Panc1 (cell line): ENCODE measurements around the gene BCR. TPM values are rescaled to one million over a fixed set of nuclear protein-coding genes. Genes with fewer than 3 reads are reported as not detected.

Source experiments
- ATAC-seq: fragments of 200-7000 bp; cut with Tn5 transposase; 2 replicates; pipeline ENCODE4 v1.9.1; 2020; ENCODE audit warnings: mild to moderate bottlenecking, moderate library complexity
- BruUV-seq: library from RNA; stranded (reverse); fragments of 400-500 nt; replicated peaks from 2 replicates; lab custom pipeline; 2021; lab: Mats Ljungman, UMichigan
- CTCF ChIA-PET: fragments of 300-600 bp; sonication (Branson Sonifier 250); formaldehyde crosslinking; loops from one replicate; lab custom pipeline; 2022; ENCODE audit warnings: antibody characterized with exemption; lab: Charles Lee
- POLR2A ChIA-PET: fragments of 300-600 bp; sonication (Branson Sonifier 250); formaldehyde crosslinking; loops from one replicate; lab custom pipeline; 2022; ENCODE audit warnings: antibody characterized with exemption; lab: Charles Lee
- DNase-seq: peaks from one replicate; pipeline ENCODE4 v3.0.0-alpha.2; 2010; ENCODE audit warnings: low read depth, low spot score
- H3K27ac ChIP-seq: 2 replicates; pipeline ENCODE4 v1.5.1; 2011; ENCODE audit warnings: mild to moderate bottlenecking, low read length, inconsistent platforms
- H3K27me3 ChIP-seq: fragments of 200-500 bp; sonication (Bioruptor generic); 2 replicates; pipeline ENCODE4 v1.6.0; 2014; ENCODE audit warnings: low read length, inconsistent platforms; ENCODE audit not compliant: control insufficient read depth, insufficient read depth
- H3K36me3 ChIP-seq: fragments of 200-500 bp; sonication (Bioruptor generic); 2 replicates; pipeline ENCODE4 v1.5.1; 2014; ENCODE audit warnings: inconsistent platforms, mild to moderate bottlenecking, low read length, moderate library complexity; ENCODE audit not compliant: control insufficient read depth, insufficient read depth
- H3K4me1 ChIP-seq: 2 replicates; pipeline ENCODE4 v1.5.1; 2011; ENCODE audit warnings: inconsistent platforms, mild to moderate bottlenecking, low read length, moderate library complexity; ENCODE audit not compliant: control insufficient read depth, insufficient read depth
- H3K4me3 ChIP-seq, 2 experiments: 2 replicates each; pipeline ENCODE4 v1.5.1; 2011 to 2012; ENCODE audit warnings: low read depth in 2 of 2, low read length in 2 of 2, mild to moderate bottlenecking in 2 of 2, inconsistent platforms in 1 of 2, moderate library complexity in 1 of 2
- H3K9me3 ChIP-seq: fragments of 200-500 bp; sonication (Bioruptor generic); 2 replicates; pipeline ENCODE4 v1.5.1; 2014; ENCODE audit warnings: low read depth, mild to moderate bottlenecking, inconsistent platforms, low read length, moderate library complexity; ENCODE audit not compliant: control insufficient read depth, insufficient read depth
- CTCF ChIP-seq: fragments of 450-650 bp; IDR thresholded peaks from 2 replicates; pipeline ENCODE4 v1.5.1; 2017; ENCODE audit warnings: mild to moderate bottlenecking
- POLR2AphosphoS5 ChIP-seq: IDR thresholded peaks from 2 replicates; pipeline ENCODE4 v1.6.1; 2012; ENCODE audit warnings: mild to moderate bottlenecking, low read depth, low read length, moderate library complexity
- REST ChIP-seq, 2 experiments: IDR thresholded peaks; 2 replicates each; pipeline ENCODE4 v1.6.1; 2011 to 2012; ENCODE audit warnings: low read depth in 2 of 2, control low read depth in 1 of 2, low read length in 1 of 2, mild to moderate bottlenecking in 1 of 2, moderate library complexity in 1 of 2; ENCODE audit not compliant: insufficient read depth in 1 of 2
- SIN3A ChIP-seq: IDR thresholded peaks from 2 replicates; pipeline ENCODE4 v1.6.1; 2012; ENCODE audit warnings: low read depth, mild to moderate bottlenecking, low read length, moderate library complexity, borderline replicate concordance; ENCODE audit not compliant: insufficient read depth
- TCF7L2 ChIP-seq: IDR thresholded peaks from 2 replicates; pipeline ENCODE4 v1.6.1; 2011; ENCODE audit warnings: mild to moderate bottlenecking, low read depth, low read length, inconsistent platforms
- in situ Hi-C: cut with HindIII; loops from 2 replicates; pipeline ENCODE4 v1.10.0; 2016; ENCODE audit warnings: low sequenced_read_pairs, low pct_unique_long_range_greater_than_20kb
- intact Hi-C: fragments of 100-400 bp; cut with micrococcal nuclease; formaldehyde crosslinking; loops from one replicate; pipeline ENCODE4 v1.10.0; 2022; ENCODE audit not compliant: unreplicated experiment
- total RNA-seq: library from RNA; stranded (reverse); gene quantifications from one replicate; pipeline ENCODE4 v1.2.1, GENCODE V29; 2021; ENCODE audit not compliant: unreplicated experiment

Gene BCR
- total RNA-seq, 1 experiment from 2014 or later = 32.1 TPM

GRCh38 chr22:23244690-23245044 lies 64.4 kb downstream of the BCR start:
- TF ChIP-seq SIN3A = no peak
- no peaks in the 10 kb centered on the region for H3K27me3 ChIP-seq
- CTCF ChIA-PET = no interaction called here
- H3K9me3 ChIP-seq = no peaks in the 10 kb centered on the region
- intact Hi-C loops (loop anchor here (10.0 kb wide), 1 partner anchor 60 kb away; the partner anchor contains the start of gene BCR), in situ Hi-C loops (no loop called here)
- H3K4me3 ChIP-seq = no peak overlapping the region
- no peaks in the 10 kb centered on the region for H3K36me3 ChIP-seq
- no peak for ATAC-seq
- no TSS peak for BruUV-seq
- H3K4me1 ChIP-seq = no peaks in the 10 kb centered on the region; the same call in 1 of the 2 replicates
- POLR2A ChIA-PET = no interaction called here
- H3K27ac ChIP-seq = no peak overlapping the region
- DNase-seq = no peak

- intact Hi-C loops = loop anchor here (10.0 kb wide), 1 partner anchor 60 kb away; the partner anchor contains the start of gene BCR
- POLR2A ChIA-PET = no interaction called here
- Histone ChIP-seq H3K4me3 (no peak overlapping the region), H3K9me3 (no peaks in the 10 kb centered on the region), H3K27me3 (no peaks in the 10 kb centered on the region), H3K36me3 (no peaks in the 10 kb centered on the region), H3K4me1 (no peaks in the 10 kb centered on the region; the same call in 1 of the 2 replicates), H3K27ac (no peak overlapping the region)
- CTCF ChIA-PET = no interaction called here
- DNase-seq (no peak), ATAC-seq (no peak)
- in situ Hi-C loops = no loop called here
- no TSS peak for BruUV-seq
- TF ChIP-seq SIN3A = no peak
- TF ChIP-seq CTCF = no peak
- TF ChIP-seq POLR2AphosphoS5 = no peak
- no peak for TF ChIP-seq TCF7L2
- no peak for TF ChIP-seq REST (IDR thresholded peaks at IDR 0.05; ENCODE audit: insufficient read depth in 1 of 2, low read depth in 2 of 2, low read length in 1 of 2)
These were observed 64.9 kb downstream of the BCR start for GRCh38 chr22:23245045-23245798.

GRCh38 chr22:23245799-23246136 lies 65.5 kb downstream of the BCR start:
- ChIA-PET CTCF (no interaction called here), POLR2A (no interaction called here)
- intact Hi-C loops (loop anchor here (10.0 kb wide), 1 partner anchor 61 kb away; the partner anchor contains the start of gene BCR), in situ Hi-C loops (no loop called here)
- no TSS peak for BruUV-seq
- H3K27me3 ChIP-seq = no peaks in the 10 kb centered on the region
- ATAC-seq = no peak
- no peaks in the 10 kb centered on the region; the same call in 1 of the 2 replicates for H3K4me1 ChIP-seq
- no peaks in the 10 kb centered on the region for H3K9me3 ChIP-seq
- no peak overlapping the region for H3K27ac ChIP-seq
- H3K4me3 ChIP-seq = no peak overlapping the region
- no peak for DNase-seq
- no peaks in the 10 kb centered on the region for H3K36me3 ChIP-seq
- TF ChIP-seq POLR2AphosphoS5 (no peak), TCF7L2 (no peak), SIN3A (no peak), REST (IDR thresholded peaks at IDR 0.05; ENCODE audit: insufficient read depth in 1 of 2, low read depth in 2 of 2, low read length in 1 of 2) (no peak), CTCF (no peak)
